ENCODE results near the gene PAGR1.
"Not testable (repeated sequence)": the region's sequence is repeated elsewhere in the genome, so short reads cannot be mapped to it uniquely, and the experiment has no call there.

The PAGR1 gene

DNA sequence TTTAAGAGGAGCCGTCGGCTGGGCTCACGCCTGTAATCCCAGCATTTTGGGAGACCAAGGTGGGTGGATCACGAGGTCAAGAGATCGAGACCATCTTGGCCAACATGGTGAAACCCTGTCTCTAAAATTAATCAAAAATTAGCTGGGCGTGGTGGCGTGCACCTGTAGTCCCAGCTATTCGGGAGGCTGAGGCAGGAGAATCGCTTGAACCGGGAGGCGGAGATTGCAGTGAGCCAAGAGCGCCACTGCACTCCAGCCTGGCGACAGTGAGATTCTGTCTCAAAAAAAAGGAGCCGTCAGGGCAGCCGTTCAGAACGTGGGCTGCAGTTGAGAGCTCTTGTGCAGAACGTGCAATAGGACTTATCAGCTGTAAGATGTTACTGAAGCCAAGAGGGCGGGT is 22.8 kb upstream of the PAGR1 start:
- DNase-seq: not testable (repeated sequence)

DNA sequence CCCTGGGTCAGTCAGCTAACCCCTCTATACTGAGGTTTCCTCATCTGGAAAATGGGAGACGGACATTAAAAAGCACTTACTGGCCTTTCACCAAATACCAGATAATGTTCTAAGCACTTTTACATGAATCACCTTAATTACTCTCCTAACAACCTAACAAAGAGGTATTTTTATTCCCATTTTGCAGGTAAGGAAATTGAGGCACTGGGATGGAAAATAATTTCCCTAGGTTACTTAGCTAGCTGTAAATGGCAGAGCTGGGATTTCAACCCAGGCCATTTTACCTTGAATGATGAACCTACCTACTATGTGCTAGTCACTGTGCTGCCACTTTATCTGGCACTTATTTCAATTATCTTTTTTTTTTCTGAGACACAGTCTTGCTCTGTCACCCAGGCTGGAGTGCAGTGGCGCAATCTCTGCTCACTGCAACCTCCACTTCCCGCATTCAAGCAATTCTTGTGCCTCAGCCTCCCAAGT is 21.7 kb upstream of the PAGR1 start:
- no peak for DNase-seq

DNA sequence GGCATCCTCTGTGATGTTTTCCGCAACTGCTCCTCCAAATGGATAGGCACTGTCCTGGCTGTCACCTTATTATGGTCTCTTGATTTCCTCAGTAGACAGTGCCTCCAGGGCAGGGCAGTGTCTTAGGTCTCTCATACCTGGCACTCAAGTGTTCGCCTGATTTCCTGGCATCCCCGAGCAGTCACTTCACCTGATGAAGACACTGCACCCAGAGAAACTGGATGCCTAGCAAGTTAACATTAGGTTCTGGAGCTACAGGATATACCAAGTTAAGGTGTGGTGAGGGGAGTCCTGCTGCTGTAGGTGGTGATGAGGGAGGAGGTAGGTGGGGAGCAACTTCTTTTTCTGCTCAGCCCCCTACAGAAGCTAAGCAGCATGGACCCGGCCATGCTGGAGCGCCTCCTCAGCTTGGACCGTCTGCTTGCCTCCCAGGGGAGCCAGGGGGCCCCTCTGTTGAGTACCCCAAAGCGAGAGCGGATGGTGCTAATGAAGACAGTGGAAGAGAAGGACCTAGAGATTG is 13.5 kb upstream of the PAGR1 start:
- DNase-seq: no peak

DNA sequence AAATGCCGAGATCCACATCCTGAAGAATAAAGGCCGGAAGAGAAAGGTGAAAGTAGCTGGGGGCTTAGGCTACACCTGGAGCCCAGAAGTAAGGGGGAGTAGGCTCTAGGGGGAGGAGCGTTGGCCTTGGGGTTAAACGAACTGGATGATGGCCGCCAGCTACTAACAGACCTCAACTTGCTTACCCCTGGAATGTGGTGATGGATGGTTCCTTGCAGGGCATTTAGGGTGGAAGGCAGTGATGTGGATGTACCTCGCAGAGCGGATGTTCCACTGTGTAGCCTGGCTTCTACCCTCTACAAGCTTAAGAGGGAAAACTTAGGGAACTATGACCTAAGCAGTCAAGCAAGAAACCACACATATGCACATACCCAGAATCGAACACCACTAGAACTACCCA is 11.9 kb upstream of the PAGR1 start:
- no peak for DNase-seq

DNA sequence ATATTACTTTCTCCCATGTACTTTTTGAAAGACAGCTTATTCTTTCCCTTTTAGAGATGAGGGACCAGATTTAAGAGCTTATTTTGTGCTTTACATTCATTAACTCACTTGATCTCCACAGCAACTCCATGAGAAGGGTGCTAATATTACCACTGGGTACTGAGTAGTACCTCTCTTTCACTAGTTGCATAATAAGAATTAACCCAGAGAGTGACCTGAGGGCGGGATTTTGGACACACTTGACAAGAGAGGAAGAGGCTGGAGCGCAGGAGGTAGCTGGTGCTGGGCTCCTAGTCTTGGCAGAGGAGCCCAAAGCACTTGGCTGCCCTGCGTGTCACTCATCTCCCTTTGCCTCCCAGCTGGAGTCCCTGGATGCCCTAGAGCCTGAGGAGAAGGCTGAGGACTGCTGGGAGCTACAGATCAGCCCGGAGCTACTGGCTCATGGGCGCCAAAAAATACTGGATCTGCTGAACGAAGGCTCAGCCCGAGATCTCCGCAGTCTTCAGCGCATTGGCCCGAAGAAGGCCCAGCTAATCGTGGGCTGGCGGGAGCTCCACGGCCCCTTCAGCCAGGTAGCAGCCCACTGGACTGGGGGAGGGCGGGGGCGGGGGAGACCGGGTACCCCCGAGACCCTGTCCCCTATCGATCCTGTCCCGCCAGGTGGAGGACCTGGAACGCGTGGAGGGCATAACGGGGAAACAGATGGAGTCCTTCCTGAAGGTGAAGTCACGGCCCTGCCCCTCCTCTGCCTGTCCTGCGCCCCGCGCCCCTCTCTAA is 11.3 kb upstream of the PAGR1 start:
- peak; percentile 24 for DNase-seq

DNA sequence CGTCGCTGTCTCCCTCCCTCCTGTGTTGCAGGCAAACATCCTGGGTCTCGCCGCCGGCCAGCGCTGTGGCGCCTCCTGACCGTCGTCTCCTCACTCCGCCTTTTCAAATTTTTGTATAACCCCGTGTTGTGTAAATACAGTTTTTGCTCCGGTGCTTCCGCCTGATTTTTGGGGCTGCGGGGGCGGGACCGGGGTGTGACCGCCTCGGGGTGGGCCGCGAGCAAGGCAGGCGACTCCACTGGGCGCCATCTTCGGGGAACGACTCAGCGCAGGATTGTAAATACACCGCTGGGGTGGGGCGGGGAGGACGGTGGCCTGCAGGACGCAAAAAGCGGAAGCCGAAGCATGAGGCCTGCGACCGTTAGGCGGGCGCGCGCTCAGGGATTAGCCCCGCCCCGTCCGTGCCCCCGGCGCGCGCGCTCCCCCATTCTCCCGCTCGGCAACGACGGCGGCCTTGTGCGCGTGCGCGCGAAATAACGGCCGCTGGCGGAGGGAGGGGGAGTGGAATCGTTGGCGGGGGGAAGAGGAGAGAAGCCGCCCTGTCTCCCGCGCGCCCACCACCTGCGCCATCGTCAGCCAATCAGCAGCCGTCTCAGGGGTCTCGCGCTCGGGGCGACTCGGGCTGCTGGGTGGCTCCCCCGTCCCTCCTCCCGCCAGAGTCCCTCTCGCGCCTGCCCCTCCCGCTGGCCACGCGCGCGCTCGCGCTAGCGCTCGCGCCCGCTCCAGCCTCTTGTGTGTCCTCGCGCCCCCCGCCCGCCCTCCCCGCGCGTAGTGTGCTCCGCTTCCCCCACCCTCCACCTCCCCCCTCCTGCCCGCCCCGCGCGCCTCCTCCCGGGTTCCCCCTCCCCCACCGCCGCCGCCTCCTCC is 10.5 kb upstream of the PAGR1 start:
- DNase-seq: peak; percentile 96

DNA sequence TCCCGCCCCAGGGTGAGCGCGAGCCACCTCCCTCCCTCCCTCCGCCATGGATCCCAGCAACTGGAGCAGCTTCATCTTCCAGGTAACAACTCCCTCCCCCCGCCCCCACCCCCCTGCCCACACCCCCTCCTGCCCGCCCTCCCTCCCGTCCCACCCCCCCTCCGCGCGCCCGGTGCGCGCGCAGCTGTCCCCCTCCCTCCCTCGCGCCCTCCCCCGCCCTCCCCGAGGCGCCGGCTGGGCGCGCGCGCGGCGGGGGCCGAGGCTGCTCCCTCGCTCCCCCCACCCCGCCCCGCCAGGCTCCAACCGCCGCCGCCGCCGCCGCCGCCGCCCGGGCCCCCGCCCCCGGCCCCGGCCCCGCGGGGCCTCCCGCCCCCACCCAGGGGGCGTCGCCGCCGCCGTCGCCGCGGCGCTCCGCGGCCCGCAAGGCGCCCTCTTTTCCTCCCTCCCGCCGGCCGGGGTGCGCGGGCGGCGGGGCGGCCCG is 9.8 kb upstream of the PAGR1 start, which contains the start of gene MAZ:
MAZ (plus strand) TSS at position 431 of the 481 bp plus-strand sequence. CDS start 173 bp downstream, outside the sequence.
- peak; percentile 91 for DNase-seq

DNA sequence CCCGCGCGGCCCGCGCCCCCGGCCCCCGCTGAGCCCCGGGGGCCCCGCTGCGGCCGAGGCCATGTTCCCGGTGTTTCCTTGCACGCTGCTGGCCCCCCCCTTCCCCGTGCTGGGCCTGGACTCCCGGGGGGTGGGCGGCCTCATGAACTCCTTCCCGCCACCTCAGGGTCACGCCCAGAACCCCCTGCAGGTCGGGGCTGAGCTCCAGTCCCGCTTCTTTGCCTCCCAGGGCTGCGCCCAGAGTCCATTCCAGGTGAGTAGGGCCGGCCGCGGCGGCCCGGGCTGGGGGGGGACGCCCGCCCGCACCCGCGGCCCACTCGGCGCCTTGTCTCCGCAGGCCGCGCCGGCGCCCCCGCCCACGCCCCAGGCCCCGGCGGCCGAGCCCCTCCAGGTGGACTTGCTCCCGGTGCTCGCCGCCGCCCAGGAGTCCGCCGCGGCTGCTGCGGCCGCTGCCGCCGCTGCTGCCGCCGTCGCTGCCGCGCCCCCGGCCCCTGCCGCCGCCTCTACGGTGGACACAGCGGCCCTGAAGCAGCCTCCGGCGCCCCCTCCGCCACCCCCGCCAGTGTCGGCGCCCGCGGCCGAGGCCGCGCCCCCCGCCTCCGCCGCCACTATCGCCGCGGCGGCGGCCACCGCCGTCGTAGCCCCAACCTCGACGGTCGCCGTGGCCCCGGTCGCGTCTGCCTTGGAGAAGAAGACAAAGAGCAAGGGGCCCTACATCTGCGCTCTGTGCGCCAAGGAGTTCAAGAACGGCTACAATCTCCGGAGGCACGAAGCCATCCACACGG is 9.1 kb upstream of the PAGR1 start:
- peak; percentile 34 for DNase-seq

DNA sequence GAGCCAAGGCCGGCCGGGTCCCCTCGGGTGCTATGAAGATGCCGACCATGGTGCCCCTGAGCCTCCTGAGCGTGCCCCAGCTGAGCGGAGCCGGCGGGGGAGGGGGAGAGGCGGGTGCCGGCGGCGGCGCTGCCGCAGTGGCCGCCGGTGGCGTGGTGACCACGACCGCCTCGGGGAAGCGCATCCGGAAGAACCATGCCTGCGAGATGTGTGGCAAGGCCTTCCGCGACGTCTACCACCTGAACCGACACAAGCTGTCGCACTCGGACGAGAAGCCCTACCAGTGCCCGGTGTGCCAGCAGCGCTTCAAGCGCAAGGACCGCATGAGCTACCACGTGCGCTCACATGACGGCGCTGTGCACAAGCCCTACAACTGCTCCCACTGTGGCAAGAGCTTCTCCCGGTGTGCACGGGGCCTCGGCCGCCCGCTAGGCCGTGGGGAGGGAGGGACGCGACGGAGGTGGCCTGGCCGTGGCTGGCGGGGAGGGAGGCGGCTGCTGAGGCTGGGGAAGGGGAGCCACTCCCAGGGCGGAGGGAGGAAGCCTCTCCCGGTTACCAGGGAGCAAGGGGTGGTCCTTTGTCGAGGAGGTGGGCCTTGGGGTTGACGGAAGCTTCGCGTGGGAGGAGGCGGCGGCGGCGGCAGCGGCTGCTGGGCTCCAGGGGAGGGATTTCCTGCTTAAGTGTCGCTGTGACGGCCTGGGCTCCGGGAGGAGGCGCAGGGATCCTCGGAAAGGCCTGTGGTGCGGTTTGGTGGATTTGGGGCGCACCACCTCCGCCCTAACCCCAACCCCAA is 8.3 kb upstream of the PAGR1 start:
- DNase-seq: peak; percentile 88

DNA sequence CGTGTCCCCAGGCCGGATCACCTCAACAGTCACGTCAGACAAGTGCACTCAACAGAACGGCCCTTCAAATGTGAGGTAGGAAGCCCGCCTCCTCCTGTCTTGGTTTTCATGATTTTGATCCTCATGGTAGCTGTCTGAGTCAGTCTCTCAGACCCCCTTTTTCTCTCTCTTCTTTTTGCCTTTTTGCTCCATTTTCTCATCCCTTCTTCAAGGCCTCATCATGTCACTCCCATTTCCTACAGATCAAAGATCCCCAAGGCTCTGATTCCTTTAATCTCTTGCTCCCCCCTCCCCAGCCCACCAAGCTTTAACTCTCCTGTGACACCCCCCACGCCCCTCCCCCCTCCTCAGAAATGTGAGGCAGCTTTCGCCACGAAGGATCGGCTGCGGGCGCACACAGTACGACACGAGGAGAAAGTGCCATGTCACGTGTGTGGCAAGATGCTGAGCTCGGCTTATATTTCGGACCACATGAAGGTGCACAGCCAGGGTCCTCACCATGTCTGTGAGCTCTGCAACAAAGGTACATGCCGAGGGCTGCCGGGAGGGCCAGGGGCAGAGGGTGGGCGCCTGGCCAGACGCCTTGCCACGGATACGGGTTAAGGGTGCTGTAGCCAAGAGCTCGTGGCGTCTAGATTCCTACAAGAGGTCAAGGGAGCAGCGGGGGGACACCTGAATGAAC is 7.6 kb upstream of the PAGR1 start:
- DNase-seq: no peak

DNA sequence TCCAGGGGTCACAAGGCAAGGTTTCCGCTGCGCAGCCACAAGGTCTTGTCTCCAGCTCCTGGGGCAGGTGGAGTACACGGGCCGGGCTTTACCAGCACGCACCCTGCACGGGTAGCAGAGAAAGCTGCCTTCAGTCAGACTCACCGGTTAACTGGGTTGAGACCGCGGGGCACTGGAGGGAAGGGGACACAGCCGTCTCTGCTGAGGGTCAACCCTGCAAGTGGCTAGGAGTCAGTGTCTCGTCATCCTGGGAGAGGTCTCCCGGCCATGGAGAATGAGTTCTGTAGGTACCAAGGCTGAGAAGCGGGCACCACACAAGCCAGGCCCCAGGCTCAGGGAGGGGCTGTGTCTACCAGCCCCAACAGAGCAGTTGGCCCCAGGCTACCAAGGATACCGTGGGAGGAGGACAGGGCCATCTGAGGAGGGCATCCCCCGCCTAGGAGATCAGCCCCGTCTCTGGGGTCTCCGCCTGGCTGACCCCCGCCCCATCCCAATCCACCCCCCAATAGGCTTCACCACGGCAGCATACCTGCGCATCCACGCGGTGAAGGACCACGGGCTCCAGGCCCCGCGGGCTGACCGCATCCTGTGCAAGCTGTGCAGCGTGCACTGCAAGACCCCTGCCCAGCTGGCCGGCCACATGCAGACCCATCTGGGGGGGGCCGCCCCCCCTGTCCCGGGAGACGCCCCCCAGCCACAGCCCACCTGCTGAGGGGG is 6.8 kb upstream of the PAGR1 start:
- DNase-seq: no peak

DNA sequence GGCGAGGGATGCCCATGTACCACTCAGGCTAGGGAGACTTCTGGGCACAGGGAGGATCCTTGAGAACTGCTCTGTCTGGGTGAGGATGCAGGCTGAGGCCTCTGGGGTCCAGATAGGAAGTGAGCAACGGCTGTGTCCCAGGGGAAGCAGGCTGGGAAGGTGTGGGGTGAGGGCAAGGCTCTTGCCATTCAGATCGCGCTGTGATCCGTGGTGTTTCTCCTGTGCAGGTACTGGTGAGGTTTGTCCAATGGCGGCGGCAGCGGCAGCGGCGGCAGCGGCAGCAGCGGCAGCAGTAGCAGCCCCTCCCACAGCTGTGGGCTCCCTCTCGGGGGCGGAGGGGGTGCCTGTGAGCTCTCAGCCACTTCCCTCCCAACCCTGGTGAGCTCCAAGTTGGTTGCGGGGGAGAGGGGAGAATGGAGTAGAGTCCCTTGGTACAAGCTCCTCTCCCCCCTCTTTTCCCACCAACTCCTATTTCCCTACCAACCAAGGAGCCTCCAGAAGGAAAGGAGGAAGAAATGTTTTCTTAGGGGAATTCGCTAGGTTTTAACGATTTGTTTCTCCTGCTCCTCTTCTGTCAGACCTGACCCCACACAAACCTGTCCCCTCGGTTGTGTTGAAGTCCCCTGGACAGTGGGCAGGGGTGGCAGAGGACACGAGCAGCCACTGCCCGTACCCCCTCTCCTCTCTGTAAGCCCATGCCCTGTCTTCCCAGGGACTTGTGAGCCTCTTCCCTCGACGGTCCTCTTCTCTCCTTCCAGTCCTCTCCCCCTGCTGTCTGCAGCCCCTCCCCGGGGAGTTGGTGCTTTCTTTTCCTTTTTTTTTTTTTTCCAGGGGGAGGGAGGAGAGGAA is 5.9 kb upstream of the PAGR1 start:
- no peak for DNase-seq

DNA sequence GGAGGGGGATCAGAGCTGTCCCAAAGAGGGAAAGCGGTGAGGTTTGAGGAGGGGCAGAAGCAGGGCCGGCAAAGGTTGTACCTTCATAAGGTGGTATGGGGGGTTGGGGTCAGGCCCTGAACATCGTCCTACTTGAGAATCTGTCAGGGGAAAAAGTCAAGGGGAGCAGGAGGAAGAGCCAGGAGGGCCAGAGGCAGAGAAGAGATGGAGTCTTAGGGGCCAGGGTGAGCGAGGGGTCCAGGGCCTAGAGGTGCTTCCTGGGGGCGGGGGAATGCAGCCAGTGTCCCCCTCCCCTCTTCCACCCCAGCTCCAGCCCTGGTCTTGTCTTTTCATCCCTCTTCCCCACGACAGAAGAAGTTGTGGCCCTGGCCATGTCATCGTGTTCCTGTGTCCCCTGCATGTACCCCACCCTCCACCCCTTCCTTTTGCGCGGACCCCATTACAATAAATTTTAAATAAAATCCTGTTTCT is 5.2 kb upstream of the PAGR1 start:
- no peak for DNase-seq

DNA sequence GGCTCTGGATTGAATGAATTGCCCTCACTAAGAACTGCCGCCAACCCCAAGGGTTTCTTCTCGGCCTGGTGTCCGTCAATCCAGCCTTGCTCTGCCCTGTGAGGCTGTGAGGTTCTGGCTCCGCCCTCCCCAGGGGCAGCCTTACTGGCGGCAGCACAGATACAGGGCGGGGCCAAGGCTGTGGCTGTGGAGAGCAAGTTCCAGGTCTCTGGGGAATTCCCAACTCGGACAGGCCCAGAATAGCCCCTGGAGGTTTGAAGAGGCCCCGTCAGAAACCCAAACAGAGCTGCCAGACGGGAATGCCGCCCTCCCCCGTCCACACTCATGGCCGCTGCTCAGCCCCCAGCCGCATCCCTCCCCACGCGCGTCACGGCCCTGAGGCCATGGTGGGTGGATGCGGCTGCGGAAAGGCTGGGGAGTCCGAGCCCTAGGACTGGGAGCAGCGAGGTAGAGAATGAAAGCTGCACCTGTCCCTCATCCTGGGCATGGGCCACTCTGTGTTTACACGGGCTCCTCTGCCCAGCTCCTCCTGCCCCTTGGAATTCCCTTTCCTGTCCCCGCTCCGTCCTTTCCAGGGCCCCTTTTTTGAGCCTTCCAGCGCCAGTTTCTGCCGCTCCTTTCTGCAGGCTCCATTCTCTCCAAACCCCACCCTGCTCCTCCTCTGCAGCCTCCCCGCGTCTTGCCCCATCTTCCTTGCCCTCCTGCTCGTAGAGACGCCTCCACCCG is 4.6 kb upstream of the PAGR1 start:
- peak; percentile 90 for DNase-seq

DNA sequence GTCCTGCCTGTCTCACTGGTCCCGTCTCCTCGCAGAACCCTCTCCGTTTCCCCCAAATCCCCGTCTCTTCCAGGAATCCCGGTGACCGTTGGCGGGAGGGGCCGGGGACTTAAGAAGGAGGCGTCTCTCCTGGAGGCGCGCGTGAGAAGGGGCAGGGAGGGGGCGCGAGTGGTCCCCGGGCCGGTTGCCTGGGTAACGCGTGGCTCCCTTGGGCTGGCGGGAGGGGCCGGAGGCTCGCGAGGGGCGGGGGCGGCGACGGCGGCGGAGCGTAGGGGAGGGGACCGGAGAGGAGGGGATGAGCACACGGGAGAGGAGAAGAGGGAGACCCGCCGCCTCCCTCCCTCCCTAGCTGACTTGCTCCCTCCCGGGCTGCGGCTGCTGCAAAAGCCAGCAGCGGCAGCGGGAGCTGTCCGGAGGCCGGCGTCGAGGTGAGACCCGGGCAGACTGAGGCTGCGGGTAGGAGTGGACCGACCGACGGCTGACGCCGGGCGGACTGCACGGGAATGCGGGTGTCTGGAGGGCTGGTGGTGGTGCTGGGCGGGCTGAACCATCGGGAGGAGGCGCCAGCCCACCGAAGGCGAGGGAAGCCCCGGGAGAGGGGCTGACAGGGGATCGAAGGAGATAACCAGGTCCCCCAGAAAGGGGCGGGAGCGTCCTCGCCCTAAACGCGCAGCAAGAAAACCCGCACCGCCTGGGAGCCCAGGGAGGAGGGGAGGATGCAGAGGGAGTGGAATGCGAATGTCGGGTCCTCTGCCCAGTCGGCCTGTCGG is 3.9 kb upstream of the PAGR1 start, which contains the start of gene PRRT2:
PRRT2 (plus strand) TSS at position 298 of the 770 bp plus-strand sequence. CDS start 862 bp downstream, outside the sequence.
- no peak for DNase-seq

DNA sequence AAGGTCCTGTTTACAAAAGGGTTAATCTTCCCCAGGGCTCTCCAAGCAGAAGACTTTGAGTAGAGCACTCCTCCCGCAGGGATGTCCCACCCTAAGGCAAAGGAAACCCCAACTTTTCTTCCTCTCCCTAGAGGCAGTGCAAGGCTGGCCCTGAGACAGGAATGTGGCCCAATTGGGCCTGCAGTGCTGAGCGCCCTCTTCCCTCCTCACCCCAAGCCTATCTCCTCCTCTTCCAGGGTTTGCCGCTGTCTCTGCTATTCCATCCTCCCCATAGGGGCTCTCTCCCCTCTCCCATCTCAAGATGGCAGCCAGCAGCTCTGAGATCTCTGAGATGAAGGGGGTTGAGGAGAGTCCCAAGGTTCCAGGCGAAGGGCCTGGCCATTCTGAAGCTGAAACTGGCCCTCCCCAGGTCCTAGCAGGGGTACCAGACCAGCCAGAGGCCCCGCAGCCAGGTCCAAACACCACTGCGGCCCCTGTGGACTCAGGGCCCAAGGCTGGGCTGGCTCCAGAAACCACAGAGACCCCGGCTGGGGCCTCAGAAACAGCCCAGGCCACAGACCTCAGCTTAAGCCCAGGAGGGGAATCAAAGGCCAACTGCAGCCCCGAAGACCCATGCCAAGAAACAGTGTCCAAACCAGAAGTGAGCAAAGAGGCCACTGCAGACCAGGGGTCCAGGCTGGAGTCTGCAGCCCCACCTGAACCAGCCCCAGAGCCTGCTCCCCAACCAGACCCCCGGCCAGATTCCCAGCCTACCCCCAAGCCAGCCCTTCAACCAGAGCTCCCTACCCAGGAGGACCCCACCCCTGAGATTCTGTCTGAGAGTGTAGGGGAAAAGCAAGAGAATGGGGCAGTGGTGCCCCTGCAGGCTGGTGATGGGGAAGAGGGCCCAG is 3.0 kb upstream of the PAGR1 start:
- no peak for DNase-seq

All from DMS153 (cell line).